Activated naive CD4-positive, alpha-beta T cell (primary cell): Measurements from ENCODE around the gene ZNF780B.

Experiments used
- DNase-seq, 4 experiments: peaks; one replicate each; lab custom pipeline; 2025; lab: John Stamatoyannopoulos, UW

Gene ZNF780B

DNA sequence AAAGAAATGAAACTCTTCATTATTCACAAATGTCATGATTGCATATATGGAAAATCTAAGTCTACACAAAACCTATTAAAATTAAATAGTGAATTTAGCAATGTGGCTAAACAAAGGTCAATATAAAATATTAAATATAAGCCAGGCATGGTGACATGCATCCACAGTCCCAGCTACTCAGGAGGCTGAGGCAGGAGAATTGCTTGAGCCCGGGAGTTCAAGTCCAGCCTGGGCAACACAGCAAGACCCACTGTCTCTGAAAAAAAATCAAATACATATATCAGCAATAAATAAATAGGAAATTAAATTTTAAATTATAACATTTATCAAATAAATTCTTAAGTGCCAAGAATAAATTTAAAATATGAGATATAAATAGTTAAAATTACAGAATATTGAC is 73.1 kb downstream of the ZNF780B start:
- no peak for DNase-seq
